ENCODE results near the gene PSMF1.

The PSMF1 gene

DNA sequence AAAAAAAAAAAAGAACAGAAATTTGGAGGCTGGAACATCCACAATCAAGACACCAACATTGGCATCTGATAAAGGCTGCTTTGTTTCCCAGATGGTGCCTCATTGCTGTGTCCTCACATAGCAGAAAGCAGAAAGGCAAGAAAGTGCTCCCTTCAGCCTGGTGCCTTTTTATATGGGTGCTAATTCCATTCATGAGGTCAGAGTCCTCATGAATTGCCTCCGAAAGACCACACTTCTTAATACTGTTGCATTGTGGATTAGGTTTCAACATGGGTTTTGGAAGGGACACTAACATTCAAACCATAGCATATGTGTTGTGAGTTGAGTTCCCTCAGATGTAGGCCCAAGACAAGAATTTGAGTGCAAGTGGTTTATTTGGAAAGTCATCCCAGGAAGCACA lies 76.8 kb downstream of the PSMF1 start:
- DNase-seq, result no peak

DNA sequence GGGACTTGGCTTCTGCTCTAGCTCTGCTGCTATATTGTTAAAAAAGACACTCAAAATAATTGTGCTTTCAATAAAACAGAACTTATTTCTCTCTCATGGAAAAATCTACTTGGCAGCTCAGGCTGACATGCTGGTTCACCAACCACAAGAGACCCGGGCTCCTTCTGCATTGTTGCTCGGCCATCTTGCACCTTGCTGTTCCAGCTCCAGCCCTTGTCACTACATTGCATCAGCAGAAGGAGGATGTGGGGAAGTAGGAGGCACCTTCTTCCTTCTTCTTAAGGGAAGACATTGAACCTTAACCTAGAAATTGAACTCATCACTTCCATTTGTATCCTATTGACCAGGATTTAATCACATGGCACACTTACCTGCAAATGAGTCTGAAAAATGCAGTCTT lies 78.2 kb downstream of the PSMF1 start:
- DNase-seq, result no peak

DNA sequence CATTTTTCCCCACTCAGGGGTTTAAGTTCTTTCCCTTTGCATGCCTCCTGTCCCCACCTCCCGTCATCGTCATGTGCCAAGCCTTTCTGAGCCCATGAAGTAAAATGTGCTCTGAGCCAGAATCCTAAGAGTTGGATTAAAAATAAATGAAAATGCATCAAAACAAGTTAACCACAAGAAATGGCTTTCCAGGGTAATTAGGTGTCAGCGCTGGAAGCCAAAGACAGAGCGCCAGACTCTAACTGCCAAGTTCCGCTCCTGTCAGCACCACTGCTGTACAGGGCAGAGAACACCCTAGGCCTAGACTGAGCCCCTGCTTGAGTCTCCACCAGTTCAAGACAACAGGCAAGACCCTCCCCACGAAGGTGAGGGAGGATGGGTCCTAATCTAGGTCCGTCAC lies 79.4 kb downstream of the PSMF1 start:
- DNase-seq, result no peak

DNA sequence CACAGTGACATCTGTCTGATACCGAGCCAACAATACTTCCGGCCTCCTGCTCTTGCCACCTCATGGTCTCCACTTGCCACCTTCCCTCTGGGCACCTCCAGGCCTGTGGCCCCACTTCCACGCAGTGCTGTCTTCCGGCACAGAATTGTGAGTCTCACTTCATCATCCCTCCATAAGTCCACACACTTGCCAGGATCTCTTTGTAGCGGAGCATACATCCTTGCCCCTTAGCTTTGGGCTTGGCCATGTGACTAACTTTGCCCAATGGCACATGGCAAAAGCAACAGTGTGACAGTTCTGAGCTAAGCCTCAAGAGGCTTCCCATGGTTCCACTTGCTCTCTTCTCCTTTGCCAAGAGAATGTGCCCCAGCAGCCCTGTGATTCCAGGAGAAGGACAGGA lies 80.3 kb downstream of the PSMF1 start:
- no peak for DNase-seq

DNA sequence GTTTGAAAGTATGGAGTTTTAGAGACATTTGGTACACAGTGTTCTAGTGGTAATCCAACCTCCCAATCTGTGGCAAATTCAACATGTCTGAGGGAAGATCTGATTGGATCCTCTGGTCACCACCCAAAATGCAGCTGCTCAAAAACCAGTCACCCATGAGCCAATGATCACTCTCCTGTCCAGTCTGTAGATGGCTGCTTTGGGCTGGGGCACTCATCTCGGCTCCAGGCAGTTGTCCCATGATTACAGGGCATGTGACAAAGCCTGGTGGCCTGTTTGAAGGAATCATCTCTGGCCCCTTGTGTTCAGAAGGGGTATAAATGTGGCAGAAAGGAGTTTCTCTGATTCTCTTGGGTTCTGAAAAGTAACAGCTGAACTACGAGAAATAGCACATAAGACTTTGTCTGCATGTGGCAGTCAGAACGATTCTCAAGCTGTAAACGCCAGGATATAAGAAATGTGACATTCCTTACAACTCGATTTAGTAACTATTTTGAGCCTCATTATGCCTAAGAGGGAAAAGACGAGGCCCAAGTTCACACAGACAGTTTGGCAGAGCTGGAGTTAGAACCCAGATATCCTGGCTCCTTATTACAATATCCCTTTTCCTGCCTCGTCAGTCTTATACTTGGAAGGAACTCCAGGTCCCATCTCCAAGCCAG lies 80.9 kb downstream of the PSMF1 start:
- DNase-seq, result no peak

DNA sequence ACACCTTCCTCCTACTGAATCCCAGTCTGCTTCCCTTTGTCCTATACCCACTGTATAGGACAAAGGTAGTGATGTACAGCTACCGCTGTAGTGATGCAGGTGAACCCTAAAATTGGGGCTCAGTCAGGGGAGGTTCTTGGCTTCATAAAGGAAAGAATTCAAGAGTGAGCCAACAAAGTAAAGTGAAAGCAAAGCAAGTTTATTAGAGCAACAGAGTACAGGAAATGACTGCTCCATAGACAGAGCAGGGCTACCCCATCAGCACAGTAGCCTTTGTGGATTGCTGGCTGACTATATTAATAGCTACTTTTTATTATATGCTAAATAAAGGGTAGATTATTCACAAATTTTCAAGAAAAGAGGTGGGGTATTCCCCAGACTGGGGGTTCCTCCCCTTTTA lies 81.6 kb downstream of the PSMF1 start:
- DNase-seq, result no peak

DNA sequence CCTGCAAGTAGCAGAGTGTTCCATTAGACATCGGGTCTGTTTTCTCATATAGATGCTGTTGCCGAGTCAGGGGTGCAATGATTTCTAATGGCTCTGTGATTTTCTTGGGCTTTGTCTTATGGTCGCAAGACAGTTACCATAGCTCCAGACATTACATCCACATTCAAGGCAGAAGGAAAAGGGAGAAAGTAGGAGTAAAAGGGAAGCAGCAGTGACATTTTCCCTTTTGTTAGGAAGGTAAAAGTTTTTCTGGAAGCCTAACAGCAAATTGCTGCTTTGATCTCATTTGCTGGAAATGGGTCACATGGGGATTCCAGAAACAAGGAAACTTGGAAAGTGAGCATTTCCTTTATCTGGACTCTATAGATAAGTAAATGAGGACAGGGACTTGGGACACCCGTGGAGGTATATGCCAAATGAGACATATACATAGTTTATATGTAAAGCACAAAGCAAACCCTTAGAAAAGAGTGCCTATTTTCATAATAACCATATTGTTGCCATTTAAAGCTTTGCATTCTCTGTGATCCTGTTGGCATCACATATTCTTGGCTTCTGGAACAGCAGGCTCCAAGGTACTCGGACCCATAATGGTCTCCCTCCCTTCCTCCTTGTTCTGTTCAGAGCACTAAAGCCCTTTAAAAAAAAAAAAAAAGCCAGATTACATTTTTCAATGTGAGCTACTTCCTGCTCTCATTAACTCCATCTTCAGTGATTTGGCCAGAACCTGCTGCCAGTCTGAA lies 84.5 kb downstream of the PSMF1 start, which contains the start of gene C20orf202:
Gene C20orf202, plus strand, starts transcription at position 693 of the 743 bp plus-strand sequence. CDS start 132 bp downstream, outside the sequence.
- no peak for DNase-seq

DNA sequence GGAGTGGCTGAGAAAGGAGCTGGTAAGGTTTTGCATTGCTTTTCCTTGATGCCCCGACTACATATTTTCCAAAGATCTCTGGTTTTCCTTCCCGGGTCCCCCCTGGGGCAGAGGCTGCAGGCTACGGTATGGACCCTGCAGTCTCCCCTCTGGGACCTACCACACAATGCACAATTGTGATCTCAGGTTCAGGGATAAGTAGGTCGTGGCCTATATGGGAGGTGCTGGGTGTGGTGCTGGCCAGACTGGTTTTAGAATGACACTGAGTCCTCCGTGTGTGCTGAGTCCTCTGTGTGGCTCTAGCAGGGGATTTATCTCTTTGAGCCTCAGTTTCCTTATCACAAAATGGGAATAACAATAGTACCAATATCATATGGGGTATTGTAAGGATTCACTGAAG lies 85.2 kb downstream of the PSMF1 start:
- DNase-seq, result no peak

DNA sequence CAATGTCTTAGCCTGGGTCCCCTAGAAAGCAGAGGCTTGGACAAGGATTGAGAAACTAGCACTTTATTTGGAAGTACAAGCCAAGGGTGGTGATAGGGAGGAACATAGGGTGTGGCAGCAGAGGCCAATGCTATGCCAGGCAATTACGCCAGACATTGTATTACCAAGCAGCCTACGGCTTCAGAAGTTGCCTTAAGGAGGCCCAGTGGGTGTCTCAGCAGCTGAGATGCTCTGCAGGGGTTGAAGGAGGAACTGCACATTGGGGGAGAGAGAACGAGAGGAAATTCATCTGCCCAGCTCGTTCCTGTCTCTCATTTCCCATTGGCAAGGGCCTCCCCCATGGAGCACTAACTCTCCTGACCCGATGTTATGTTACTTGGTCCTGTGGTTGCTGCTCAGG lies 85.7 kb downstream of the PSMF1 start:
- DNase-seq, result no peak

DNA sequence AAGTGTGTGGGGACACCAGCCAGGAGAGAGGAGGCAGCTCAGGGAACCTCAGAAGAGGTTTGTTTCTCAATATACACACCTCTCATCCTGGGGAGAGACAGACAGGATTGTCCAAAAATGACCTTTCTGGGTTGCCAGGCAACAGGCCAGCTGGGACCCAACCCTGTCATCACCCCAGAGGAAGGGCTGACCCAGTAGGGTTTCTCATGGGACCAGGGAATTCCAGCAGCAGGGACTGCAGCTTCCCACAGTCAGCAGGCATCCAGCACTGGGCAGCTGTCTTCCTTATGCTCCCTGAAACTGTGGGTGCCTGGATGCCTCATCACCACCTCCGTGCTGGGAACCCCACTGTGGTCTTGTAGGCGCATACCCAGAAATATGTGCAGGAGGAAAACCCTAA lies 86.2 kb downstream of the PSMF1 start:
- no peak for DNase-seq

DNA sequence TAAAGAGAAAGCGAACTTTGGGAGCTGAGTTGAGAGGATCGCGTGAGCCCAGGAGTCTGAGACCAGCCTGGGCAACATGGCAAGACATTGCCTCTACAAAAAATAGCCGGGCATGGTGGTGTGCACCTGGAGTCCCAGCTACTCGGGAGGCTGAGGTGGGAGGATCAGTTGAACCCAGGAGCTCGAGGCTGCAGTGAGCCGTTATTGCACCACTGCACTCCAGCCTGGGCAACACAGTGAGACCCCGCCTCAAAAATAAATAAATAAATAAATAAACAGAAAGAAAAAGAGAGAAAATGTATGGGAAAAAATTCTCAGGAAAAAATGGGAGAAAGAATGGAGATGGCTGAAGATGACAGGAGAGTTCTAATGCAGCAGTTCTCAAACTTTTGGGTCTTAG lies 87.4 kb downstream of the PSMF1 start:
- DNase-seq, result no peak

DNA sequence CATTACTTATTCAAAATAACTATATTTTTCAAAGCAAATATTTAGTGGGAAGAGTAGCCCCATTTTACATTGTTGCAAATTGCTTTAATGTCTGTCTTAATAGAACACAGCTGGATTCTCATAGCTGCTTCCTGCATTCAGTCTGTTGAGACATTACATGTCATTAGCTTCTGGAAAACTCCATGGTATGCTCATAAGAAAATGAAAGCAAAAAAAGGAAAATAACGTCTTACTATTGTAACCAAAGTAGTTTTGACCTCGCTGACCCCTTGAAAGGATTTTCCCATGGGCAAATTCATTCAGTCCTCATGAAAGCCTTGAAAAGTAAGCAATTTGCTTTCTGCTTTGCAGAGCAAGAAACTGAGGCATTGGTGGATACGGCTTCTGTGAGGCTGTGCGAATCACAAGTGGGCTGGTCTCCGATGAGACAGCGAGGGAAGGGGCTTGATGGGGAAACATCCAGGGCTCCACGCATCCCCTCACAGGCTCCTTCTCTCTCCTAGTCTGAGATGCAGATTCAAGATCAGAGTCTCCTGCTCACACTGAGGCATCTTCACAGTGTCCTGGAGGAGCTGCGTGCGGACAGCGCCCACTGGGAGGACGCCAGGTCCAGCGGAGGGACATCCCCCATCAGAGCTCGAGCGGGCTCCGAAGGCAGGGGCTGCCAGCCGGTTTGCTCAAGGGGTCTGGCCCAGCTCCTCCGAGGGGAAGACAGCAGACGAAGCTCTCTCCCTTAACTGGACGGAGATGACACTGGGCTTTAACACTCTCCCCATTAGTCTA lies 88.2 kb downstream of the PSMF1 start:
- no peak for DNase-seq

DNA sequence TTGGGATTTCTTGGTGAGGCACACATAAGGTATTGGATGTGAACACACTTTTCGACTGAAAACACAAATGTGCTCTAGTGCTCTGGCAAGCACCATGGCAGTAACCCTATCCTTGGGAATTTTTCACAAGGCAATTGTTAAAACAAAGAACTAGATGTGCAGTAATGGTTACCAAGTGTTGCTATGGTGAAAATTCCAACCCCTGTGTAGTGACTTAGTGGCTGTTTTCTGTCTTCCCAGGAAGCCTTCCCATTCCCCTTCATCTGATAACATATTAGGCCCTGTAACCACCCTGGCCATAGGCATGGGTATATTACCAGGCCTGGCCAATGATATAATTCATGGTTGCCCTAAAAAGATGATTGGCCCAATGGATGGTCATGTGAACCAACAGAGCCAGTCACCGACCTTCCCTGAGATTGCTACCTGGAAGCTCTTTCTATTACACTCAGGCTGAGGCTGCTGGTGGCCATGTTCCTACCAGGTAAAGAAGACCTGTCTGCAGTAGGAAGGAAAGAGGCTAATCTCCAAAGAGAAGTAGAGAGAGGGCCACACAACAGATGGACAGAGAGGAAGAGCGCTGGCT lies 89.0 kb downstream of the PSMF1 start:
- DNase-seq, result no peak

DNA sequence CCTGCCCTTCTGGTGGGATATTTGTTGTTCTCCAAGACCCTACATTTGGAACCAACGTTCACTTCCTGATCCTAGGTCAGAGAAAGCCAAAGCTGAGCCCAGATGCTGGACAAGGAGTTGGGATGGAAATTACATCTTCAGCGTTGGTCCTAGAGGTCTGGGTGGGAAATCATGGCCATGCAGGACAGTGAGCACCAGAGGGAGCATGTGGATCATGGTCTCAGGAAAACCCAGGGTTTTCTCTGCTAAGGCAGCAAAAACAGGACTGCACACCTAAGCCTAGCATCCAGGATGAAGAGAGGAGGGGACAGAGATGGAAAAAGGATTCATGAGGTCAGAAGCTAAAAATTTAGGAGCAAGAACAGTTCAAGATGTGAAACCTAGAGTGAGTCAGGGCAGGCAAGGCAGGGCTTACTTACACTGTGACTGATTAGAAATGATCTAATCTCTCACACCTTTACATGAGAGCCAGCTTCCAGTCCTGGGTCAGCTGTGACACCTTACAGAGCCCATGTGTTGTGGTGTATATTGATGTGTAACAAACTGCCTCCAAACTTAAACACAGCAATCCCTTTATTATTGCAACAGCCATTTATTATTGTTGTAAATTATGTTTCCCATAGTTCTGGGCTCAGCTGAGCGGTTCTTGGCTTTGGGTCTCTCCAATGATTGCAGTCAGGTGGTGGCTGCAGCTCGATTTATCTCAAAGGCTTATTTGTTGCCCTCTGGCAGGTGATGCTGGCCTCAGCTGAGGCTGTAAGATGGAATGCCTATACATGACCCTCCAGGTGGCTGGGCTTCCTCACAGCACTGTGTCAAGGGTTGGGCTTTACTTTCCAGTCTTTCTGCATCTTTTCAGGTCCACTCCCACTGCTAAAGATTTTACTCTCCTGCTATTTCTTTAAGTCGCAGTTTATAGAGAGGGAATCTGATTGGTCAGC lies 91.3 kb downstream of the PSMF1 start:
- no peak for DNase-seq

DNA sequence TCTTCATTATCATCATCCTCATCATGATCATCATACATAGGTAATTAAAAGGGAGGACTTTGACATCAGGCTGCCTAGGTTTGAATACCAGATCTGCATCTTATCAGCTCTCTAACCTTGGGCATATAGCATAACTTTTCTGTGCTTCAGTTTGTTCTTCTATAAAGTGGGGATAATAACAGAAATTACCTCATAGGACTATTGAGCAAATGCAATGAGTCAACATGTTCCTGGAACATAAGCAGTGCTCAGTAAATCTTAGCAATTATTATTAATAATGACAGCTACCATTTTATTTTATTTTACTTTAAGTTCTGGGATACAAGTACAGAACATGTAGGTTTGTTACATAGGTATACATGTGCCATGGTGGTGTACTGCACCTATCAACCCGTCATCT lies 92.1 kb downstream of the PSMF1 start:
- no peak for DNase-seq

DNA sequence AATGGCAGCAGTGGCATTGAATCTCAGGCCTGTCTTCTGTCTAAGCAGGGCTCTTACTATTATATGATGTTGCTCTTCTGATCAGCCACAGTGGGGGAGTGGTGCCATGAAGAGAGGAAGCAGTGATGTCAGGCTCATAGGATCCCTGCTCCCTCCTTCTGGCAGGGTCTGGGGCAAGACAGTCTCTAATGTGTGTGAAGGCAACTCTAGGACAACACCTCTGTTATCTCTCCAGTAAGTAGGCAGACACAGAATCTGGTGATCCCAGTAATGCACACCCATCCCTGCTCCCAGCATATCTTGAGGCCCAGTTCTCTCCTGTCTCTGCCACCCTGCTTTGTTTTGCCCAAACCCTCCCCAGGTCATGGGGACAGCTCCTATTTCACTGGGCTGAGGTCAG lies 93.6 kb downstream of the PSMF1 start:
- DNase-seq, result no peak

DNA sequence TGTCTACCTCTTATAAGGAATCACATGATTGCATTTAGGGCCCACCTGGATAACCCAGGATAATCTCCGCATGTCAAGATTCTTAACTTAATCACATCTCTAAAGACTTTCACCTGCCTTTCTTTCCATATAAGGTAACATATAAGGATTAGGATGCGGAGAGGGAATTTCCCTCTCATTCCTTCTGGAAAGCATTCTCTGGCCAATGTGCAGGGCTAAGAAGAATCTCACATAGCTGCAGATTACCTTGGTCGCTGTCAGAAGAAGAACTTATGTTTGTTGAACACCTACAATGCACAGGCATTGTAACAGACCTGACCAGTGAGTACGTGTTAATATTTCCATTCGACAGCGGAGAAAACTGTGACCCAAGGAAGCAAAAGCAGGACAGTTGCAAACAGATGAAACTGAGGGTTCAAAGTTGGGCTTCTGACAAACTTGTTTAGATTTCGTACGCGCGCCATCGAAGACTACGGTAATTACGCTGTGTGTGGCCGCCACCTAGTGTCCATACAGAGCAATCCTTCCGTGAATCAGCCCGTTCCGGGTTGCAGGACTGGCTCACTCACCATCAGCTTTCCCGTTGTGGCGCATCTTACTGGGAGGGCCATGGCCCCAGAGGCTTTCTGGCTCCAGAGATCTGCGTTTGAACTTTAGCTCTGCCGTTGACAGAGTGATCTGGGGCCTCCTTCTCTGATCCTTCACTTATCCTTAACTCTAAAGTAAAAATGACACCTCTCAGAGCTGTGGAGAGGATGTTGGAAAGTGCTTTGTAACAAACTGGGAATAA lies 94.4 kb downstream of the PSMF1 start:
- peak; percentile 30 for DNase-seq

DNA sequence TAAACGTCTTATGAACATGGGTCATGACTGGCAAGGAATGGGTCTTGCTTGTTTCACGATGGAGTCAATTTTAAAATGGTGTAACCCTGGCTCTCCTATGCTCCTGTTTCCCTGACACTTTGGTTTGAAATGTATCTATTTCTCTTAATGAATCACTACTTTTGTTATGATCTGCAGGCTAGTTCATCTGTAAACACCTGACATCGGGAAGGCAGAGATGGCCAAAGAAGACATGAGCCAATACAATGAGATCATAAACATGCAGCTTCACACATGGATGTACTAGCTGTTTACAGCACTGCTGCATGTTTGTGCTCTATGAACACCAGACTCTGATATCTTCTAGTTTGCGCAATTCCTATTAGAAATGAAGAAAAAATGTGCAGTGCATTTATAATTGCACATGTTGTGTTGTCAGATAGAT lies 96.4 kb downstream of the PSMF1 start:
- no peak for DNase-seq

DNA sequence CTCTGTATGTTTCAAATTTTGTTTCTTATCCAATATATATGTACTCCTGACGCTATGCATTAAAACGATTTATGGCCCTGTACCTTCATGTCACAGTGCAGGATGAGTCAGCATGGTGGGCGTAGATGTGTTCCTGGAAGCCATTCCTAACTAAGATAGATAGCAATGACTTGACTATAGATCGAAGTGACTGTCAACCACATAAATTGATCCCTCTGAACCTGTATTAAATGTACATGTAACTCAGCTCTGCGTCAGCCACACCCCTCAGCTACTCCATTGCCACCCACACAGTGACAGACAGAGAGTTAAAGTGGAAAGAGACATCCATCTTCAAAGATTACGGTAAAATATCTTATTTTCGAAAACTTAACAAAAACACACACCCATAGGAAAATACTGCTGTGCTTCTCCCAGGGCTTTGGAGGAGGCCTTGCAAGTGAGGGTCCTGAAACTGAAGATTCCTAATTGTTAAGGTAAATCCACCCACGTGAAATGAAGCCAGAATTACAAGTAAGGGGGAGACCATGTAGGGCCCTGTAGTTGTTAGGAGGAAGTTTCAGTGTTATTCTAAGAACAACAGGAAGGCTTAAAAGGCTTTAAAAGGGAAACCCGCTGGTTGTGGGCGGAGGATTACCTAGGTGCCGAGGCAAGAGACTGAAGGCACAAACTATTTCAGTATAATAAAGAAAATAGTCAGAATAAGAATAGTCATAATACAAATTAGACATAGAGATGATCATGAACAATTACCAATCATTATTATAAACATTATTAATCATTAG lies 97.2 kb downstream of the PSMF1 start:
- no peak for DNase-seq

Data from NCI-H1092 (cell line).